Uterus (tissue), 2 donors: ENCODE measurements around the gene HLCS.

Experiments
- POLR2A ChIP-seq, 2 donors: fragments of 450-650 bp; IDR thresholded peaks; one replicate each; pipeline ENCODE4 v1.6.1; 2016; ENCODE audit warnings: antibody characterized with exemption in 2 of 2, mild to moderate bottlenecking in 1 of 2, moderate library complexity in 1 of 2
- TF ChIP-seq, protein P1 (sequence below), 4 experiments: fragments of 200-600 bp in 2 of 4; fragments of 450-650 bp in 2 of 4; sonication (generic) in 2 of 4; IDR thresholded peaks; one replicate each; pipeline ENCODE4 v1.5.1; 2016 to 2019; ENCODE audit warnings: antibody characterized with exemption in 4 of 4, mild to moderate bottlenecking in 2 of 4, moderate library complexity in 1 of 4

GRCh38 chr21:36936361-36937135, 29.9 kb downstream of the HLCS start:
- TF ChIP-seq POLR2A (IDR thresholded peaks at IDR 0.05), result no peak
- TF ChIP-seq, protein P1, sequence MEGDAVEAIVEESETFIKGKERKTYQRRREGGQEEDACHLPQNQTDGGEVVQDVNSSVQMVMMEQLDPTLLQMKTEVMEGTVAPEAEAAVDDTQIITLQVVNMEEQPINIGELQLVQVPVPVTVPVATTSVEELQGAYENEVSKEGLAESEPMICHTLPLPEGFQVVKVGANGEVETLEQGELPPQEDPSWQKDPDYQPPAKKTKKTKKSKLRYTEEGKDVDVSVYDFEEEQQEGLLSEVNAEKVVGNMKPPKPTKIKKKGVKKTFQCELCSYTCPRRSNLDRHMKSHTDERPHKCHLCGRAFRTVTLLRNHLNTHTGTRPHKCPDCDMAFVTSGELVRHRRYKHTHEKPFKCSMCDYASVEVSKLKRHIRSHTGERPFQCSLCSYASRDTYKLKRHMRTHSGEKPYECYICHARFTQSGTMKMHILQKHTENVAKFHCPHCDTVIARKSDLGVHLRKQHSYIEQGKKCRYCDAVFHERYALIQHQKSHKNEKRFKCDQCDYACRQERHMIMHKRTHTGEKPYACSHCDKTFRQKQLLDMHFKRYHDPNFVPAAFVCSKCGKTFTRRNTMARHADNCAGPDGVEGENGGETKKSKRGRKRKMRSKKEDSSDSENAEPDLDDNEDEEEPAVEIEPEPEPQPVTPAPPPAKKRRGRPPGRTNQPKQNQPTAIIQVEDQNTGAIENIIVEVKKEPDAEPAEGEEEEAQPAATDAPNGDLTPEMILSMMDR (IDR thresholded peaks at IDR 0.05), result no peak
